Neutrophil (primary cell): ENCODE results near the gene SLC12A4.

Experiments
- H3K27ac ChIP-seq: fragments of 200-600 bp; sonication (generic); 2 replicates; pipeline ENCODE4 v1.5.1; 2016; ENCODE audit warnings: mild to moderate bottlenecking, moderate library complexity
- H3K27me3 ChIP-seq: fragments of 200-600 bp; sonication (generic); 2 replicates; pipeline ENCODE4 v1.6.0; 2016; ENCODE audit warnings: mild to moderate bottlenecking
- H3K36me3 ChIP-seq: fragments of 200-600 bp; sonication (generic); 2 replicates; pipeline ENCODE4 v1.5.1; 2017
- H3K4me1 ChIP-seq, 2 experiments: fragments of 200-600 bp in 1 of 2; sonication (generic) in 1 of 2; 1 replicate in 1 of 2; 2 replicates in 1 of 2; pipeline versions ENCODE4 v1.5.1 to v1.6.1; 2013 to 2016; ENCODE audit warnings: low read depth in 1 of 2, low read length in 1 of 2, mild to moderate bottlenecking in 1 of 2, moderate library complexity in 1 of 2; ENCODE audit not compliant: control insufficient read depth in 1 of 2, insufficient read depth in 1 of 2
- H3K4me3 ChIP-seq, 2 experiments: fragments of 200-600 bp in 1 of 2; sonication (generic) in 1 of 2; 1 replicate in 1 of 2; 2 replicates in 1 of 2; pipeline ENCODE4 v1.5.1; 2013 to 2016; ENCODE audit warnings: low read depth in 1 of 2, low read length in 1 of 2, mild to moderate bottlenecking in 1 of 2, moderate library complexity in 1 of 2
- H3K9me3 ChIP-seq: fragments of 200-600 bp; sonication (generic); 2 replicates; pipeline ENCODE4 v1.5.1; 2016
- CTCF ChIP-seq: fragments of 200-600 bp; sonication (generic); IDR thresholded peaks from 2 replicates; pipeline ENCODE4 v1.5.1; 2016; ENCODE audit warnings: antibody characterized with exemption

The SLC12A4 gene

GRCh38 chr16:67967183-67967957, 1.1 kb downstream of the SLC12A4 start:
- no peak for TF ChIP-seq CTCF
- no peaks in the 10 kb centered on the region for H3K9me3 ChIP-seq
- peaks cover 37% of the 10 kb centered on the region for H3K27me3 ChIP-seq
- no peaks in the 10 kb centered on the region for H3K36me3 ChIP-seq
- H3K4me3 ChIP-seq, result peak overlapping the region; percentile 74 to 92
- H3K27ac ChIP-seq, result peak overlapping the region; percentile 60
- peaks cover 20% of the 10 kb centered on the region in 2 experiments for H3K4me1 ChIP-seq

GRCh38 chr16:67966549-67967182, 1.8 kb downstream of the SLC12A4 start:
- Histone ChIP-seq H3K4me3 (no peak overlapping the region), H3K4me1 (peaks cover 20% of the 10 kb centered on the region in 2 experiments), H3K36me3 (peaks cover 1% of the 10 kb centered on the region), H3K27ac (no peak overlapping the region), H3K27me3 (peaks cover 37% of the 10 kb centered on the region), H3K9me3 (no peaks in the 10 kb centered on the region)
- TF ChIP-seq CTCF, result no peak

- no peak overlapping the region for H3K4me3 ChIP-seq
- TF ChIP-seq CTCF, result no peak
- H3K4me1 ChIP-seq, result peaks cover 20% of the 10 kb centered on the region in 2 experiments
- H3K27ac ChIP-seq, result no peak overlapping the region
- H3K27me3 ChIP-seq, result peaks cover 37% of the 10 kb centered on the region
- H3K9me3 ChIP-seq, result no peaks in the 10 kb centered on the region
- H3K36me3 ChIP-seq, result peaks cover 6% of the 10 kb centered on the region
Measured at GRCh38 chr16:67965668-67966548, 2.5 kb downstream of the SLC12A4 start.

GRCh38 chr16:67964477-67965131, 3.8 kb downstream of the SLC12A4 start:
- peaks cover 26% of the 10 kb centered on the region for H3K27me3 ChIP-seq
- H3K4me3 ChIP-seq, result no peak overlapping the region
- peaks cover 6% of the 10 kb centered on the region for H3K36me3 ChIP-seq
- H3K9me3 ChIP-seq, result no peaks in the 10 kb centered on the region
- peaks cover 20% of the 10 kb centered on the region in 2 experiments for H3K4me1 ChIP-seq
- TF ChIP-seq CTCF, result no peak
- no peak overlapping the region for H3K27ac ChIP-seq

- Histone ChIP-seq H3K36me3 (peaks cover 6% of the 10 kb centered on the region), H3K4me1 (peaks cover 15 to 17% of the 10 kb centered on the region in 2 experiments), H3K9me3 (no peaks in the 10 kb centered on the region), H3K4me3 (no peak overlapping the region), H3K27ac (no peak overlapping the region), H3K27me3 (peaks cover 20% of the 10 kb centered on the region)
- TF ChIP-seq CTCF, result no peak
Measured at GRCh38 chr16:67963662-67964321, 4.6 kb downstream of the SLC12A4 start.
